GM21529 (cell line): Measurements from ENCODE around the gene GRID1.
"Not testable (repeated sequence)": the region's sequence is repeated elsewhere in the genome, so short reads cannot be mapped to it uniquely, and the experiment has no call there.

Experiments used
- ATAC-seq: cut with Tn5 transposase; IDR thresholded peaks from one replicate; pipeline ENCODE4 v1.9.1; 2021; ENCODE audit not compliant: unreplicated experiment

Gene GRID1

GRCh38 chr10:86056672-86057071, 309.9 kb downstream of the GRID1 start:
- ATAC-seq, result no peak

DNA sequence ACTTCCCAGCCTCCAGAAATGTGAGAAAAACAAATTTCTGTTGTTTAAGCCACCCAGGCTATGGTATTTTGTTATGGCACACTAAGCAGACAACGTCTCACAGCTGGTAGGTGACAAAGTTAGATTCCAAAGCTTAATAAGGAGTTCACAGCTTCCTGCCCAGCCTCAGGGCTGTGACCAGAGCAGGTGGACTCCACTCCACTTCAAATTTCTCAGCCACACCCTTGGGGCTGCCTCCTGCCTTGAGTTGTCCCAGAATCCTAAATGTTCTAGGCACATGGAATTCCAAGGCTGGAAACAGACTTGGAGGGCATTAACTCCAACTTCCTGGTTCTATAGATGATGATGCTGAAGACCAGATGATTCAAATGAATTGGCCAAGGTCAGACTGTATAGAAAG, 310.7 kb downstream of the GRID1 start:
- no peak for ATAC-seq

GRCh38 chr10:86053675-86054074, 312.9 kb downstream of the GRID1 start:
- ATAC-seq, result no peak

DNA sequence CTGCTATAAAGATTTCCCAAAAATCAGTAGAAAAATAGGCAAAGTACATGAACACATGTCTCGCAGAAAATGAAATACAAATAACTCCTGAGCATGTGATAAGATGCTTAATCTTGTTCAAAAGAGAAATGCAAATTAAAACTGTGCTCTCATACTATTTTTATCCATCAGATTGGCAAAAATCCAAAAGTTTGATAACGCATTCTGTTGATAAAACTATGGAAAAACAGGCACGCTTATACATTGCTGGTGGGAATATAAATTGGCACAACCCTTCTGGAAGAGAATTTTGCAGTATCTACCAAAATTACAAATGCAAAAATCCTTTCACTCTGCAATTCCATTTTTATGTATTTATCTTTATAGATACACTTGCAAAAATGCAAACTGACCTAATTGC, 315.0 kb downstream of the GRID1 start:
- no peak for ATAC-seq

- no peak for ATAC-seq
Observed at GRCh38 chr10:86049442-86049841, 317.2 kb downstream of the GRID1 start.

DNA sequence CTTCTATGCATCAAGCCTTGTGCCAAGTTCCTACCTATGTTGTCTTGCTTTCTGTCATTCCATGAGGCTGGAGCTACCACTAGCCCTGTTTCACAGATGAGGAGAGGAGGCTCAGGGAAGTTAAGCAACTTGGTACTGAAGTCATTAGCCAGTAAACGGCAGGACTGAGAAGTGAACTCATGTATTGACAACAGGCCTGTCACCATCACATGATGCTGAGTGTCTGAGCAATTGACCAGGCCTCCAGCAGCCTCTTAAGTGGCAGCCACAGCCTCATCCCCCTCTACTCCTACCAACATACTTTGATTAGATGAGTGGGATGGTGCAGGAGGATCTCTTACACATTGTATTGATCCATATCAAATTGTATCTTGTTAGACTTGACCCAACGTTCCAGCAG, 317.6 kb downstream of the GRID1 start:
- ATAC-seq, result no peak

DNA sequence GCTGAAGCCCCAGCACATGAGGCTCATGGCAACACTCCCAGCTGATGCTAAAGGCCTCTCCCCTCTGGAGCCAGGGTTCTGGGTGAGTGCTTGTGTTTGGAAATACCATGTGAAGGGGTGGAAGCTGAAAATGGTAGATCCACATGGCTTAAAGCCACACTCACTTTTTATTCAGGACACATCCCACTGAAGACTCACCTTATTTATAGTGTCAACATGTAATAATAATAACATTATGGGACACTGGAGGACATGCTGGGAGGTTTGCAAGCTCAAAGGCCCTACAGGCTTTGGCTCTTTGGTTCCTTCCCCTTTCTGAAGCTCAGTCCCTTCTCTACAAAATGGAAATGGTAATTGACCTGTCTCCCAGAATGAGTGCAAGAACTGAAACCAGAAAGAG, 318.0 kb downstream of the GRID1 start:
- ATAC-seq, result no peak

DNA sequence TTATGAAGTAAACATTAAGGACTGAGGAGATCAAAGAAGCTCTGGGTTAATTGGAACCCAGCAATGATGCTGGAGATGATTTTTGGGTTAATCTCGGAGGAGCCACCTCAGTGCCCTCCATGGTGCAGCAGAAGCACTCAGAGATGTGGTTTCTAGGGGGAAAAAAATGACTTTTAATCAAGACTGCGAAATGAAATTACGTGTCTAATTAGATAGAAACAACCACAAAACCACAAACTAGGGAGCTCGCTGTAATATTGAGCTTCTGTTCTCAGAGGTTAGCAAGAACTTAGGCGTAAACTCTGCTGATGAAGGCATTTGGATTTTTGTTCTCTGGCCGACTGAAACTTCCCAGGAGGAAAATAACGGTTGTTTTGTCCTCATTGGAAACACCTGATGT, 319.0 kb downstream of the GRID1 start:
- ATAC-seq, result no peak

- ATAC-seq, result no peak
Observed at GRCh38 chr10:86046845-86047460, 319.6 kb downstream of the GRID1 start.

DNA sequence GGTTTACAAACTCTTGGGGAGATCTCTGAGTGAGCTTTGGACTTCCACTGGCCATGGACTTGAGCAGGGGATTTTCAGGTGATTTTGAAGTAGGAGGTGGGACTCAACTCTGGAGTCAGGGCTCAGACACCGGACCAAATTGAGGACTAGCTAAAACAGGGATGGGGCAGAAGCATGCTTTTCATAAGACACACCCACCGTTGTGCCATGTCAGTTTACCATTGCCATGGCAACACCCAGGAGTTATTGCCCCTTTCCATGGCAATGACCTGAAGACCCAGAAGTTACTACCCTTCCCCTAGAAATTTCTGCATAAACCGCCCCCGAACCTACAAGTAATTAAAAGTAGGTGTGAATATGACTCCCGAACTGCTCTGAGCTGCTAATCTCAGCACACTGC, 320.7 kb downstream of the GRID1 start:
- ATAC-seq, result no peak

DNA sequence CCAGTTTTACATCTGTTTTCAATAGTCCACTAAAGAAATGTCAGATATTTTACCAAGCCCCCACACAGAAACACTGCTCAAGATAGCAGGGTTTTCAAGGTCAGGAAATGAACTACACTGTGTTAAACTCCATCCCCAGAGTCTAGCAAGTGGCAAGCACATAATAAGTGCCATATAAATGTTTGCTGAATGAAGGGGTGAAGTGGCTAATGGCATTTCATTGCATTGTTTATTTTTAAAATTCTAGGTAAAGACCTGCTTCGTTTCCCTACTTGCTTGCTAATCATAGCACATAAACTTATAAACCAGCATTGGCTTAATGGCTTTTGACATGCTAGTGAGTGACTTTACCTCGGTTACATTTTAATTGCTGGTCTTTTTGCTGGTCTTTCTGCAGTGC, 322.6 kb downstream of the GRID1 start:
- no peak for ATAC-seq

DNA sequence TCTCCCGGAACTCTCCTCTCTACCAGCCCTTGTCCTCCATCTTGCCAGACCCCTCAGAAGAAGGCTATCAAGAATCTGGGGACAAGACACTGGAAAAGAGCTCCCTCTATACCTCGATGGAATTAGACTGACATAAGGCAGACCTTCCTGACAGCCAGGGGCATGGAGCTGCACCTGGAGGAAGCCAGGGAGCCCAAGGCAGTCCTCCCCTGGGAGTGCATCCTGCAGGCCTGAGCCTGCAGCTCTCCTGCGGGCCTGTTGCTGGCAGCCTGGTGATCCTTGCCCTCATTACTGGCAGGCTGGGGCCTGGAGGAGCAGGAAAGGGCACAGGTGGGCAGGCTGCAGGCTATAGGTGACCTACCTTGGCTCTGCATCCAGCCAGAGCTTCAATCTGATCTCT, 323.4 kb downstream of the GRID1 start:
- ATAC-seq, result no peak

GRCh38 chr10:86042161-86042560, 324.4 kb downstream of the GRID1 start:
- no peak for ATAC-seq

- ATAC-seq, result no peak
Observed at GRCh38 chr10:86041116-86041515, 325.5 kb downstream of the GRID1 start.

DNA sequence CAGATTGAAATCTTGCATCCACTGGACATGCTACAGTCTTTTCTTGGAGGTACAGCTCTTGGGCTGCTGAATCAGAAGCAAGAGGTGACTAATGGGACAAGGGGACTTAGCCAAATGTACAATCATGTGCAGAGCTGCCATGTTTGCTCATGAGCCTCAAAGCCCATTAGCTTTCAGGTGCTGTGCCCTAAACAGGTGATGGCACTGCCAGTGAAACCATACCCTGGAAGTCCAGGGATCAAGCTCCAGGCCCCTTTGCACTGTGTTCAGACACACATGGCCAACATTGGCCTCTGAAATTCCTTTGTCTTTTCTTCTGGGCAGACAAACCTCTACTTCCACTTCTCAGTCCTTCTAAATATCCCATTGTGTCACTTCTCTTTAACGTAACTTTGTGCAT, 328.2 kb downstream of the GRID1 start:
- ATAC-seq, result no peak

- no peak for ATAC-seq
Observed at GRCh38 chr10:86037096-86037495, 329.5 kb downstream of the GRID1 start.

DNA sequence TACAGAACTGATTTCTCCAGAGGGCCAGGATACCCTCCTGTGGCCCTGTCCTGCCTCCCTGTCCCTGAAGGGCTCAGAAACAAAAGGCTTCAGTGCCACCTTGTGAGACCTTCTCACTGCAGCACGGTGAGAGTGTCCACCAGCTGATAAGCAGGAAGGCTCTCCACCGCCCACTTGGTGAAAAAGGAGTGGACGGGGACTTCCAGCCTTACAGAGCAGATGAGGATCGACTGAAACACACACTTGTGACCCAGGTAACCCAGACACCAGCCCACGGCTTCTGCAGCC, 330.1 kb downstream of the GRID1 start:
- ATAC-seq, result no peak

GRCh38 chr10:86035791-86036543, 330.6 kb downstream of the GRID1 start:
- ATAC-seq, result no peak

DNA sequence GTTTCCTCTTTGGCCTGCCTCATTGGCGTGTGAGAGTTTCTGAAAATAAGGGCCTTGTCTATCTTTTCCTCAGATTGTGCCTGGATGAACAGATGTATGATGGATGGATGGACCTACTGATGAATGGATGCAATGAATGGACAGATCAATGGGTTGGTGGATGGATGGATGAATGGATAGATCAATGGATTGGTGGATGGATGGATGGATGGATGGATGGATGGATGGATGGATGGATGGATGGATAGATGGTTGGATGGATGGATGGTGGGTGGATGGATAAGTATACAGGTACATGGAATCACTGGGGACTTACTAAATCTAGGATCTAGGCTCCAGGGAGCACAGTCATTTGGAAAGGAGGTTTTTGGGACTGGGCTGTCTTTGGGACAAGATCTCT, 331.9 kb downstream of the GRID1 start:
- no peak for ATAC-seq

- no peak for ATAC-seq
Observed at GRCh38 chr10:86033581-86033980, 333.0 kb downstream of the GRID1 start.

- not testable (repeated sequence) for ATAC-seq
Observed at GRCh38 chr10:86032087-86032486, 334.5 kb downstream of the GRID1 start.

GRCh38 chr10:86030312-86030711, 336.3 kb downstream of the GRID1 start:
- no peak for ATAC-seq

GRCh38 chr10:86027346-86027745, 339.2 kb downstream of the GRID1 start:
- ATAC-seq, result no peak
